ENCODE data around the gene EDRF1. TPM values are rescaled to one million over a fixed set of nuclear protein-coding genes. Genes with fewer than 3 reads are reported as not detected.

The EDRF1 gene
- total and polyA plus RNA-seq, 2 experiments from 2014 or later: 10.1 to 28.9 TPM

- WGBS (ENCODE audit: low lambda C conversion rate, missing lambda C conversion rate): 76% methylated on average over 3 of the region's 3 CpGs
Measured at GRCh38 chr10:125687507-125688185, 31.9 kb upstream of the EDRF1 start.

GRCh38 chr10:125689955-125690569, 29.4 kb upstream of the EDRF1 start:
- Histone ChIP-seq H3K27me3 (no peaks in the 10 kb centered on the region), H3K9me2 (replicated peaks; ENCODE audit: insufficient read depth) (no peaks in the 10 kb centered on the region), H3K9me3 (ENCODE audit: low read depth) (no peaks in the 10 kb centered on the region), H3K36me3 (replicated peaks; ENCODE audit: insufficient read depth, low read depth) (no peaks in the 10 kb centered on the region), H4K20me1 (ENCODE audit: insufficient read depth, poor library complexity, severe bottlenecking) (no peaks in the 10 kb centered on the region), H2AFZ (no peak overlapping the region), H3K4me3 (no peak overlapping the region), H3K79me2 (no peaks in the 10 kb centered on the region), H3K27ac (peak overlapping the region; percentile 66), H3K4me1 (ENCODE audit: insufficient read depth) (peaks cover 25% of the 10 kb centered on the region), H3K4me2 (peak overlapping the region; percentile 24)
- WGBS (ENCODE audit: low lambda C conversion rate, missing lambda C conversion rate): 47% methylated on average over 8 of the region's 8 CpGs
- TF ChIP-seq EZH2phosphoT487 (IDR thresholded peaks at IDR 0.05; ENCODE audit: low read depth, severe bottlenecking, unreplicated experiment) (no peak), EZH2 (IDR thresholded peaks at IDR 0.05; ENCODE audit: borderline replicate concordance) (no peak), CTCF (IDR thresholded peaks at IDR 0.05; ENCODE audit: poor library complexity) (no peak)
- DNase-seq (ENCODE audit: low spot score): no peak

More at GRCh38 chr10:125687507-125688185, 31.9 kb upstream of the EDRF1 start:
- Histone ChIP-seq H3K4me3 (no peak overlapping the region), H2AFZ (no peak overlapping the region), H3K4me1 (ENCODE audit: insufficient read depth) (peaks cover 31% of the 10 kb centered on the region), H3K4me2 (no peak overlapping the region), H3K79me2 (no peaks in the 10 kb centered on the region), H3K27ac (no peak overlapping the region), H3K9me2 (replicated peaks; ENCODE audit: insufficient read depth) (no peaks in the 10 kb centered on the region), H3K27me3 (no peaks in the 10 kb centered on the region), H3K9me3 (ENCODE audit: low read depth) (no peaks in the 10 kb centered on the region), H3K36me3 (replicated peaks; ENCODE audit: insufficient read depth, low read depth) (no peaks in the 10 kb centered on the region), H4K20me1 (ENCODE audit: insufficient read depth, poor library complexity, severe bottlenecking) (no peaks in the 10 kb centered on the region)
- no peak for TF ChIP-seq EZH2 (IDR thresholded peaks at IDR 0.05; ENCODE audit: borderline replicate concordance)
- TF ChIP-seq EZH2phosphoT487 (IDR thresholded peaks at IDR 0.05; ENCODE audit: low read depth, severe bottlenecking, unreplicated experiment): no peak
- TF ChIP-seq CTCF (IDR thresholded peaks at IDR 0.05; ENCODE audit: poor library complexity): no peak
- DNase-seq (ENCODE audit: low spot score): no peak

DNA sequence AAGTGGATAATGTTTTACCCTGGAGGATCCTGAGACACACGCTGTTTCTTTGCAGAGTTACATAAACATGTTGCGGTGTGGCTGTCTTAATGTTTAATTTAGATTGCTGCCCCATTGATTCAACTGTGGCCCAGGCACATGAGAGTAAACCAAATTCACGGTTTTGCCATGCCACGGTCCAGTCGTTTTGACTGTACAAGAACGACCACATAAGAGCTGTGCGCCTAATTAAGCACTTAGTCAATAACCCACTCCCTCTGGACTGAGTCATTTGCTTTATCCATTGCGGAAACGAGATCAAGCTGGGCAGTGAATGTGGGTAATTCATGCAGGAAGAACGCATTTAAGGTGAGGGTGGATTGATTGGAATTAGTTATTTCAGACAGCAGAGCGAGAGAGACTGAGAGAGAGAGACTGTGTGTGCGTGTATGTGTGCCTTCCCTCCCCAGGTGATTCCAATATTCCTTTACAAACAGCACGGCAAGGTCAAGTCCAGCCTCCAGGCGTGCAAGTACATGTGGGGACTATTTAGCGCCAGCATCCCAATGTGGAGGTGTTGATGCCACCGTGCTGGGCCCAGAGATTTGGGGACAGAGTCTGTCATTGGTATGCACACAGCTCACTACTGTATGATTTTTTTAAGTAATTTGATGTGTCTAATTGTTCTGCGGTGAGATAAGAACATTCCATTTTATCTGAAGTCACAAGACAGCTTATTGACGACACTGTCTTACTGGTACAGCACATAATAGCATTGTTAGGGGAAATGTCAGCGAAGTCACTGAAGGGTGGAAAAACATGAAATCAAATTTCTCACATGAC, 28.1 kb upstream of the EDRF1 start:
- no peak for DNase-seq (ENCODE audit: low spot score)
- Histone ChIP-seq H3K27ac (peak overlapping the region; percentile 66), H4K20me1 (ENCODE audit: insufficient read depth, poor library complexity, severe bottlenecking) (no peaks in the 10 kb centered on the region), H3K9me3 (ENCODE audit: low read depth) (no peaks in the 10 kb centered on the region), H3K4me1 (ENCODE audit: insufficient read depth) (peaks cover 23% of the 10 kb centered on the region), H3K79me2 (no peaks in the 10 kb centered on the region), H2AFZ (no peak overlapping the region), H3K4me3 (no peak overlapping the region), H3K27me3 (no peaks in the 10 kb centered on the region), H3K9me2 (replicated peaks; ENCODE audit: insufficient read depth) (no peaks in the 10 kb centered on the region), H3K4me2 (no peak overlapping the region), H3K36me3 (replicated peaks; ENCODE audit: insufficient read depth, low read depth) (no peaks in the 10 kb centered on the region)
- TF ChIP-seq EZH2 (IDR thresholded peaks at IDR 0.05; ENCODE audit: borderline replicate concordance) (no peak), EZH2phosphoT487 (IDR thresholded peaks at IDR 0.05; ENCODE audit: low read depth, severe bottlenecking, unreplicated experiment) (no peak), CTCF (IDR thresholded peaks at IDR 0.05; ENCODE audit: poor library complexity) (no peak)
- 68% methylated on average over 19 of the region's 19 CpGs for WGBS (ENCODE audit: low lambda C conversion rate, missing lambda C conversion rate)

Measured in hepatocyte (in vitro differentiated cells).